PC-3 (cell line): ENCODE data around the gene GPR26.

Experiments
- CTCF ChIP-seq: fragments of 300-600 bp; sonication (generic); conservative IDR thresholded peaks from 2 replicates; pipeline ENCODE4 v1.5.1; 2017; ENCODE audit warnings: antibody characterized with exemption, low read depth, mild to moderate bottlenecking, low read length
- EZH2 ChIP-seq: fragments of 300-600 bp; sonication (generic); IDR thresholded peaks from one replicate; pipeline ENCODE4 v1.6.1; 2017; ENCODE audit warnings: antibody characterized with exemption, mild to moderate bottlenecking, low read length; ENCODE audit not compliant: unreplicated experiment

GRCh38 chr10:123724747-123725146 lies 58.6 kb downstream of the GPR26 start:
- TF ChIP-seq EZH2 (no peak), CTCF (no peak)
